ENCODE measurements around the gene SLC25A28.

DNA sequence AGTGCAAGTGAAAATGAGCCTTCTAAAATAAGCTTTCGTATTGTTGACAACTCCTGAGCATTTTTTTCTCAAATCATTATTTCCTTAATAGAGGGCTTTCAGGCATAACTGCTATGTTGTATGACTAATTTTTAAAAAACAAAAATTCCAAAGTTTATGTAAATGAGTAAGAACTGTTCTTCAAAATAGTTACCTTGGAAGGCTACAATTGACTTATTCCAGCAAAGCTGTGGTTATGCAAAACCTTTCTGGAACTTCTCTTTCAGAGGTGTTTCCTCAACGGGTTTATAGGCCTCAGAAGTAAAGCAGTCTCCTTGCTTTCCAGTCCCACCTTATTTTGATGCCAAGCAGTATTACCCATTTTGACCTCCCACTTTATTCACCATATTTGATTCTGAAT is 2.5 kb downstream of the SLC25A28 start:
- TF ChIP-seq POLR2A (IDR thresholded peaks at IDR 0.05; ENCODE audit: low read depth) = no peak
- TF ChIP-seq CTCF (IDR thresholded peaks at IDR 0.05) = no peak

Measured in esophagus muscularis mucosa (tissue), 3 donors.